GM20431 (cell line): ENCODE results near the gene RGS10.
"Not testable (repeated sequence)": the region's sequence is repeated elsewhere in the genome, so short reads cannot be mapped to it uniquely, and the experiment has no call there.

Experiments
- in situ Hi-C: fragments of 300-500 bp; cut with MseI, MboI; formaldehyde crosslinking; loops from one replicate; pipeline ENCODE4 v1.15.0; 2020; ENCODE audit warnings: low sequenced_read_pairs; ENCODE audit not compliant: unreplicated experiment

Gene RGS10, protein sequence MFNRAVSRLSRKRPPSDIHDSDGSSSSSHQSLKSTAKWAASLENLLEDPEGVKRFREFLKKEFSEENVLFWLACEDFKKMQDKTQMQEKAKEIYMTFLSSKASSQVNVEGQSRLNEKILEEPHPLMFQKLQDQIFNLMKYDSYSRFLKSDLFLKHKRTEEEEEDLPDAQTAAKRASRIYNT

DNA sequence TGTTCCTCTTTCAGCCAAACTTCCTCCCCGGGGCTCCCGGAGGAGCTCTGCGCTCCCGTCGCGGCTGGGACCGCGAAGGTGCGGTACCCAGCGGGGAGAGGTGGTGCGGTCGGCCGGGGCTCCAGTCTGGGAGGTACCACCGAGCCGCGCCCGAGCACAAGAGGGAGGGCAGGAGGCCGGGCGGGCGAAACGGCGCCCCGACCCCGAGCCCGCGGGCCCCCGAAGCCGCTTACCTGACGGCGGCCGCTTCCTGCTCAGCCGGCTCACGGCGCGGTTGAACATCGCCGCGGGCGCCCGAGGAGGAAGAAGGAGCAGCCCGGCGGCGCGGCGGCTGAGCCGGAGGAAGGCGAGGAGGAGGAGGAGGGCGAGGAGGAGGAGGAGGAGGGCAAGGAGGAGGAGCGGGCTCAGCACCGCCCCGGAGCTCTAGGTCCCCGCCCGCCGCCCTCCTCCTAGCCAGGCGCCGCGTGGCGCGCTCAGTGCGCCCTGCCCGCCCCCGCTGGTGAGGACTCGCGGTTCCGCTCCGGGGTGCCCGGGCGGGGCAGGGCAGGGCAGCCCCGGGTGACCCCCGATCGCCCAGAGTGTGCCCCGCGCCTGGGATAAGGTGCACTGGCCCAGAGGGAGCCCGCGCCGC is at the start of gene RGS10:
Gene RGS10, minus strand, starts transcription at position 363 of the 631 bp plus-strand sequence. Its CDS starts 81 bp downstream, at position 282.
- in situ Hi-C loops, result no loop called here

DNA sequence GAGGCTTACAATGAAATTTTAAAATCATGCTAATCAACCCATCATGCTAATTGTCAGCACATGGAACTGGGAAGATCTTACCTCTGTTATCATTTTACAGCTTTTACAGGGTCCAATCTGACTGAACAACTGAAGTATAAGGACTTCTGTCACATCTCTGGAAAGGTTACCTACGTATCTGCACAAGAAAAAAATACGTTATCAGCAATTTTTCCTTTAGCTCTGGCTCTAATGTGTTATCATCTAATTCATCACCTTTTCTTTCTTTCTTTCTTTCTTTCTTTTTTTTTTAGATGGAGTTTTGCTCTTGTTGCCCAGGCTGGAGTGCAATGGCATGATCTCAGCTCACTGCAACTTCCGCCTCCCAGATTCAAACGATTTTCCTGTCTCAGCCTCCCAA is 45.6 kb upstream of the RGS10 start:
- in situ Hi-C loops, result no loop called here

DNA sequence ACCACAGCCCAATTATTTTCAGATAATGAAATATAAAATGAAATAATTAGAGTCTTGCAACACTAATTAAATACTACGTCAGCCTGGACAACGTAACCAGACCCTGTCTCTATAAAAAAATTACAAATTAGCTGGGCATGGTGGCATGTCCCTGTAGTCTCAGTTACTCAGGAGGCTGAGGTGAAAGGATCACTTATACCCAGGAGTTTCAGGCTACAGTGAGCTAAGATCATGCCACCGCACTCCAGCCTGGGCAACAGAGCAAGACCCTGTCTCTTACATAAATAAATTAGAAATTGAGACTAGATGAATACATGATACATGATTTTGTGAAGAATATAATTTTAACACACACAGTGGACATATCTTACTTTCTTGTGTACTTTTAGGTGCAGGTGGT is 35.8 kb upstream of the RGS10 start:
- in situ Hi-C loops, result no loop called here

DNA sequence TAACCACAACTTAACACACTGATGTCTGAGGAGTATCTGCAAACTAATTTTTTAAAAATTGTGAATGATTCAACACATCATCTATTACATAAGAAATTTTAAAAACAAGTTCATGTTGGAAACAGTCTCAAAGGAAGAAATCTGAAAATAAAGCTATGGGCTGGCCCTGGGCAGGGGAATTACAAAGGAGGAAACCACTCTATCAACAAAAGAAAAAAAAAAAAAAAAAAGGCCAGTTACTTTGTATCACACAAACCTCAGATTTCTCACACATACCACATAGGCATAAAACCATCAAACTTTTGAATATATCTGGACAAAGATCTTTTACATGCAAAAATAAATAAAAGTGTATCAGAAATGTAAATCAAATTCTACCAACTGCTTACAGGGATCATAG is 33.5 kb upstream of the RGS10 start:
- in situ Hi-C loops, result no loop called here

DNA sequence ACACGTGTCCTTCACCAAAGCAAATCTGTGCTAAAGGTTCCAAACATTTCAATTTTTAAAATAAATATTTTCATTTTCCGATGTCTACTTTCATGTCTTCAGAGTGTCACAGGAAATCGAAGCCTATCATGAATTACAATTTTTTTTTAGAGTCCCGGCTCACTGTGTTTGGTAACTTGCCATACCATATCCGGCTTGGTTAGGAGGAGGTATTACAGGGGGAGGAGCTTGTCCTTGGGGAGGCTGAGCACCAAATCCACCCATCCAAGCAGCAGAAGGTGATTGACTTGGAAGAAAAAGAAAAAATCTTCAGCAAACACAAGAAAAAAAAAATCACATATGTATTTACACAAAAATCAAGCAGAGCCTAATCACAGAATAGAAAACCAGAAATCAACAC is 33.0 kb upstream of the RGS10 start:
- in situ Hi-C loops, result no loop called here

DNA sequence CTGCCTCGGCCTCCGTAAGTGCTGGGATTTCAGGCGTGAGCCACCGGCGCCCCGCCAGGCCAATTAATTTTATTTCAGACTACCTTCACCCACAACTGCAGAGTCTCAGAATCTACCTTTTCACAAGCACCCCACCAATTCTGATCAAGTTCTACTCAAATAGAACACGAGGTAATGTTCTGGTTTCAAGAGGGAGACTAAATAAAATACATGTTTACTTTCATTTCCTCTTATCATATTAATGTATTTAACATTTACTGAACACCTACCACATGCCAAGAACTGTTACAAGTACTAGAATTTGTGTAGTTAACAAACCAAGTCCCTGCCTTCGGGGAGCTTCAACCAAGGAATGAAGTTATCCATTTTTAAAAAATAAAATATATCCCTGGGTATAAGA is 25.5 kb upstream of the RGS10 start:
- in situ Hi-C loops, result no loop called here

DNA sequence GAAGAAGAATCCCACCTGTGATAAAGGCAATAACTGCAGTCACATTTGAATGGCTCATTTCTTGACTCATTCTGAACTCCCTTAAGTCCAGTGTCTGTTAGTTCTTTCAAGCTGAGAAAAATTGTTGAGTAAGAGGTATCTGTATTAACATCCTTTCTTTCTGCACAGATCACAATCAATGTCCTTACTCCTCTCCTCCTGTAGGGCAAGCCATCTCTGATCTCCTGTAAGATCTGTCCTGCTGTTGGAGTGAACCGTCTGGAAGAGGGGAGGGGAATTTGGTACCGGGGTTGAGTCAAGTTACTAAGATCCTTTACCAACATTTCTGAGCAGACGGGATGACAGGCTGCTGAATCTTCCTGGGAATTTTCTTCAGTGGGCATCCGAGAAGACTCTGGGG is 19.6 kb upstream of the RGS10 start:
- in situ Hi-C loops, result no loop called here

DNA sequence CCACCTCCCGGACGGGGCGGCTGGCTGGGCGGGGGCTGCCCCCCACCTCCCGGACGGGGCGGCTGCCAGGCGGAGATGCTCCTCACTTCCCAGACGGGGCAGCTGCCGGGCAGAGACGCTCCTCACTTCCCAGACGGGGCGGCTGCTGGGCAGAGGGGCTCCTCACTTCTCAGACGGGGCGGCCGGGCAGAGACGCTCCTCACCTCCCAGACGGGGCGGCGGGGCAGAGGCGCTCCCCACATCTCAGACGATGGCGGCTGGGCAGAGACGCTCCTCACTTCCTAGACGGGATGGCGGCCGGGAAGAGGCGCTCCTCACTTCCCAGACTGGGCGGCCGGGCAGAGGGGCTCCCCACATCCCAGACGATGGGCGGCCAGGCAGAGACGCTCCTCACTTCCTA is 17.0 kb upstream of the RGS10 start:
- in situ Hi-C loops, result not testable (repeated sequence)

DNA sequence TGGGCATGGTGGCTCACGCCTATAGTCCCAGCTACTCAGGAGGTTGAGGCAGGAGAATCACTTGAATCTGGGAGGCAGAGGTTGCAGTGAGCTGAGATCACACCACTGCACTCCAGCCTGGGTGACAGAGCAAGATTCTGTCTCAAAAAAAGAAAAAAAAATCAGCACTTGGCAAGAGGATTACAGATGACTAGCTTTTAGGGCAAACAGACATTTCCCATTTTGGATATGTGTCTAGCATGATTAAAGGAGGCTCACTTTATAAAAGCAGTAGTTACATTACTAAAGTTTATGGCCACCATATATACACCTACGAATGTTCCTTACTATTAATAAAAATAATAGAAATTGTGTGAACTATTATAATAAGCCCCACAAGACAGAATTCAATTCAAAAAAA is 13.6 kb upstream of the RGS10 start:
- in situ Hi-C loops, result not testable (repeated sequence)

DNA sequence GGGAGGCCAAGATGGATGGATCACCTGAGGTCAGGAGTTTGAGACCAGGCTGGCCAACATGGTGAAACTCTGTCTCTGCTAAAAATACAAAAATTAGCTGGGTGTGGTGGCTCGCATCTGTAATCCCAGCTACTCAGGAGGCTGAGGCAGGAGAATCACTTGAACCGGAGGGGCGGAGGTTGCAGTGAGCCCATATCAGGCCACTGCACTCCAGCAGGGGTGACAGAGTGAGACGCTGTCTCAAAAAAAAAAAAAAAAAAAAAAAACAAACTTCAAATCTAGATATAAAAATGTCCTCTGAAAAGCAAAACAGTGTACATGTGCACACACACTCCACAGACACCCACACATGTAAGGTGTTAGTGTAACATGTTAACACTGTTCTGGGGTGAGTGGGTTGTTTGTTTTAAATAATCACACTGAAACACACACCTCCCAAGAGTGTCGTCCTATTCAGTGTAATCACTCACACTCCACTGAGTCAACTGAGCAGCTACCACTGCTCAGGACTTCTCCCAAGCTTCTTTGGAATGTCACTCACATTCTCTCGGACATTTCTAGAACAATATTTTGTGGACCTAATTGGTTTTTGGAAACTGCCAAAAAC is 12.8 kb upstream of the RGS10 start:
- in situ Hi-C loops, result no loop called here

DNA sequence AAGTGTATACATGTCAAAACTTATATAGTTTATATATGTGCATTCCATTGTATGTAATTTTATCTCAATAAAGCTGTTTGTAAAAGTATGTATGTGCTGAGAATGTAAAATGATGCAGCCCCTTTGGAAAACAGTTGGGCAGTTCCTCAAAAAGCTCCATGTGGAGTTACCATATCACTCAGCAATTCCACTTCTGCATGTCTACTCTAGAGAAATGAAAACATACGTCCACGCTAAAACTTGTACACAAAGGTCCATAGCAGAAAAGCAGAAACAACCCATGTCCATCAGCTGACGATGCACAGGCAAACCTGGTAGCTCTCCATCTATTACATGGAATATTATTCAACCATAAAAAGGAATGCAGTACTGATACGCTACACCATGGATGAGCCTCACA is 8.3 kb upstream of the RGS10 start:
- in situ Hi-C loops, result no loop called here

DNA sequence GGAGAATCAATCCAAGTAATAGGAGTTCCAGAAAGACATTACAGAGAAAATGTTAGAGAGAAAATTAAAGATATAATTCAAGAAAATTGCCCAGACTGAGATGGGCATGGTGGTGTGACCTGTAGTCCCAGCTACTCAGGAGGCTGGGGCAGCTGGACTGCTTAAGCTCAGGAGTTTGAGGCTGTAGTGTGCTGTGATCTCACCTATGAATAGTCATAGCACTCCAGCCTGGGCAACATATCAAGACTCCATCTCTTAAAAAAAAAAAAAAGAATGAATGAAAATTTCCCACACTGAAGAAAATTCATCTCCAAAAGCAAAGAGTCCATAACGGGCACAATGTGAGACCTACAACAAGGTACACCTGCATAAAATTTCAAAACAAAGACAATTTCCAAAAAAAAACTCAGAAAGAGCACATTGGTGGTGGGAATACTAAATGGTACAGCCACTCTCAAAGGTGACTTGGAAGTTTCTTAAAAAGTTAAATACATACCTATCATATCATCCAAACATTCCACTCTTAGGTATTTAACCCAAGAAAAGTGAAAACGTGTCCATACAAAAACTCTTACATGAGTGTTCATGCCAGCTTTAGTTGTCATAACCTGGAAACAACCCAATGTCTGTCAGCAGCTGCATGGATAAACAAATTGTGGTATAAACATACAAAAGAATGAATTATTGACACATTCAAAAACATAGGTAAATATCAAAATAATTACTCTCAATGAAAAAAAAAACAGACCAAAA is 6.9 kb upstream of the RGS10 start:
- in situ Hi-C loops, result no loop called here

DNA sequence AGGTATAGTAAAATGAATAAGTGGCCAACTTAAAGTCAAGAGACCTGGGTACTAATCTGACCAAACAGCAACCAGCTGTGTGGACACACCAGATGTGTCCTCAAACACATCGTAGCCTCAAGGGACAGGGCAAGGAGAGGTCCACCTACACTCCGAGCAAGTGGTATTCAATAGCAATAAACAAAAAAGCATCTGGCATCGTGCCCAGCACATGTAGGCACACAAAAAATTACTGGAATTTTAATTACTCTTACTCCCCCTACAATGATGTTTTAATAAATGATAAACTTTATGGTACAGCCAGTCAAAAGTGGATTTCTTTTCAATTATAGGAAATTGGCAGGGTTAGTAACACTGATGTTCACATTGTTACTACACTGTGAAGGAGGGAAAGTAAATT is 3.5 kb upstream of the RGS10 start:
- in situ Hi-C loops, result no loop called here

DNA sequence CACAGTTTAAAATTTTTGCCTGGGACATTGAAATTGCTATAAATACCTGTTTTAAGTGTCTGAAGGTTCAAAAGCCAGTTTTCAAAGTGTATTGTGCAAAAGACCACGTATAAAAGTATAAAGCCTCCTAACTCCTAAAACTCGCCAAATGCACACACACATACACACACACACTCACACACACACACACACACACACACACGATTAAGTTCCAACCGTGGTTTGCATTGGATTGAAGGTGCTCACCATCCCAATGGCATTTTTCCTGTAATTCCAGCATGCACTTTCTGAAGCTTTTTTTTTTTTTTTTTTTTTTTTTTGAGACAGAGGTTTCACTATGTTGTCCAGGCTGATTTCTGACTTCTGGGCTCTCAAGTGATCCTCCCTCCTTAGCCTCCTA is 2.8 kb upstream of the RGS10 start:
- in situ Hi-C loops, result no loop called here

DNA sequence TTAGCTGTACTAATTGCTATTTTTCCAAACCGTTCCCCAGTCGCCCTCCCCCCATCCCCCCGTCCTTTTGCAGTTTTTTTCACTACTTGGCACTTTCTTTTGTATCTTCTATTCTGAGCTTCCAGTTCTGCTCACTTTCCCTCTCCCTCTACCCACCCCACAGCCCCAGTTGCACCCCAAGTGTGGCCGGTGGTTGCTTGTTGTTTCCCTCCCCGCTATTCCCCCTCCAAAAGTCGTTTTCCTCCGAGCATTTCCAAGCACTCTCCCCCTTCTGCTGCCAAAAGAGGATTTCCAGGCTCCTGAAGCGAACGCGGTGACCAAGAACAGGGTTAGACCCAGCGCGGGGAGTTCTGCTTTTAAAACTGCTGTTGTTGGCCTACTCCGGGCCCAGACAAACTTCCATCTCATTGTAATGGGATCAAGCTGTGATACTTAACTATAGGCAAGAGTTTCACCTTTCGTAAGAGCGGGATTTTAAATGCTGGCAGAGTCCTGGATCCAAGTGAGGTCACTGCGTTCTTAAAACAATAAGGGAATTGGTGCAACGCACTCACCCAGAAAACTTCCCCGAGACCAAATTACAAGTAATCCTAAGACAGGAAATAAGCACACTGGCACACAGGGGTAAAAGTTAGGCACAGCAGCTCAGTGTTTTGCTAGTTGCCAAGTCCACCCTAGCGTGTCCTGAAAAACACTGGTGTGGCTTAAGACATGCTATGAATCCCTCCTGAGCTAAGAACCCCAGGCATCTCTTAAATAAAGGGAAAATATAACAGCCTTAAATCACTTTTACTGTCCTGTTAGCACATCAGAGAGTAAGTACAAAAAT is 1.5 kb upstream of the RGS10 start:
- in situ Hi-C loops, result no loop called here

DNA sequence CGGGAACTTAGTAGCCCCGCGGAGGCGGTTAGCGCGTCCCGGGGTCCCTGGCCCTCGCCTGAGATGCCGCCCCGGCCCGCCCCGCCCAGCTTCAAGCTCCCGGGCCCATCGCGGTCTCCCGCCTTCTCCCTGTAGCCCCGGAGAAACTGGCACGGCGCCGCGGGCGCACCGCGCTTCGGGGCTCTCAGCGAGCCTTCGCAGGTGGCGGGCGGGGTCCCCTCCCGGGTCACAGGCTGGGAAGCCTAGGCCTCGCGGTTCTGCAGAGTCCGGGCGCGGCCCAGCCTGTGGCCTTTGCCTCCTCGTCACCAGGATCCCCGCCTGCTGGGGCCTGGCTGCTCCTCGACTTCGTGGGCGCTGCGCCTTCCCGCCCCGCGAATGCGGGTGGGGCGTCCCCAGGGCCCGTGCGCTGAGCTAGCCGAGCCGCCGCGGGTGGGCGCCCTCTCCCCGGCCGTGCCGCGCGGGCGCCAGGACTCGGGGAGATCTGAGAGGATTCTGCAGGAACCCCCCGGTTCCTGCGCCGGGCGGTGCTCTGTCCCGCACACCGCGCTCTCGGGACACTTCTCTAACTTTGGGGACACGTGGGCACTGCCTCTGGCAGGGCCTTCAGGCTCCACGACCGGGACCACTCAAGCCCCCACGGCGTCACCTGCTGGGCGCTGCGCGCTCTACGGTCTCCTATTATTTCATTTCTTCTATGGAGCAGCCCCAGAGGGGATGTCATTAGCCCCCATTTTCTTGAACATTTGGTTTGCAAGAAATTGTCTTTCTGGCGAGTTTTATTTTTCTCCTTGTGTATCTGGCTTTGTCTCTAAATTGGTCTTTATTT is 682 bp upstream of the RGS10 start:
- in situ Hi-C loops, result no loop called here

DNA sequence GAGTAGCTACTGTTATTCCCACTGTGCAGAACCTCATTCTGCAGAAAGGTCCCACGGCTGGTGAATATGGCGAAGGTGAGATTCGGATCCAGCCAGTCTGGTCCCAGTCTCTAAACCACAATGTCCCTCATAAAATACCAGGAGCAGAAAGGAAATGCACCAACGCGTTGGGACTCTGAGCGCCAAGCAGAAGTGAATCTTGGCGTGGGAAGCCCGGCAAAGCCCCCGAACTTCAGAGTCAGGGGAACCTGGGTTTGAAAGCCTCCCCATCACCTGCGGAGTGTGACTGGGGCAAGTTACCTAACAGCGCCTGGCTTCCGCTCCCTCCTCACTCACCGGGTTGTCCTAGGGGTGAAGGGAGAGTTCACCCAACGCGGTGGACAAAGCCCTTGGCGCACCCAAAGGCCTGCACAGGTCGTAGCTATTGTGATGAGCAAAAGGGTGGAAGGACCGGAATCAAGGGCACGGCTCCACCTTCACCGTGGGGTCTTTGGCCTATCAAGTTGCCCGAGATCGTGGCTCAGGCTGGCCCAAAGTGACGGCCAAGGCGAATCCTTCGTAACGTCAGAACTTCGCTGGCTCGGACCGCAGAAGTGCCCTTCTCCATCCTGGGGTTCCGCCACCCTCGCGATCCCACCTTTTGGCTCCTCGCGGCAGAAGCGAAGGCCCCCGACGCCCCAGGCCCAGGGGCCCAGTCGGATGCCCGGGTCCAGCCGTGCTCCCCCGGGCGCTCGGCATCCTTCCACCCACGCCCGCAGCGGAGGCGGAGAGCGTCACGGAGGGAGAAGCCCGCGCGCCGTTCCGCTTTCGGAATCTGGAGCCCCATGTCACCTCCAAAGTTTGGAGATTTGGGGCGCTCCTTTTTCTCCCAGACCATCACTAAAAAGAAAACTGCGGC is 811 bp downstream of the RGS10 start:
- in situ Hi-C loops, result no loop called here

DNA sequence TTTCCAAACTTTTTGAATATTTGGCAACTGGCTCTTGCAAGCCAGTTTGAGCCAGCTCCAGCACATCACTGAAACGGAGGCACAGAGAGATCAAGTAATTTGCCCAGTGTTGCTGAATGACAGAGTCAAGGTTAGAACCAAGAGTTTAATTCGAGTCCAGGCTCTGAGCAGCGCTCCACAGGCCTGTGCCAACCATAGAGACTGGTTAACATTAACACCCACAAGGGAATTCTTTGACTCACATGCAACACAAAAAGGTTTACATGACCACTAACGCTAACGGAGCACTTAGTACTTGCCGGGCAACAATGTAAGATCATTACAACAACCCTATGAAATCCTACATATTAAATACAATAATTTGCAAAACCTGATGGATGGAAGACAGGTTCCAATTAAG is 1.5 kb downstream of the RGS10 start:
- in situ Hi-C loops, result no loop called here

DNA sequence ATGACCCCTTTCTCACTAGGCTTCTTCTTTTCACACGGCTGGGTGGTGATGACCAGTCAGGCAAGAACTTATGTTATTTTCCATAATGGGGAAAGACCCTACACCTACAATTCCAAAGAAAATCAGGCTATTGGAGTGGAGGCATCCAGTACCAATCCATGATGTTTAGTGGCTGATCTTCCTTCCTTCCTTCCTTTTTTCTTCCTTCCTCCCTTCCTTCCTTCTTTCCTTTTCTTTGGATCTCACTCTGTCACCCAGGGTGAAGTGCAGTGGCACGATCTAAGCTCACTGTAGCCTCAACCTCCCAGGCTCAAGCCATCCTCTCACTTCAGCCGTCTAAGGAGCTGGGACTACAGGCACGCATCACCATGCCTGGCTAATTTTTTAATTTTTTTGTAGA is 2.5 kb downstream of the RGS10 start:
- in situ Hi-C loops, result no loop called here
